ENCODE measurements around the gene MPPED2. TPM values are rescaled to one million over a fixed set of nuclear protein-coding genes. Genes with fewer than 3 reads are reported as not detected.

The MPPED2 gene
- total and polyA plus RNA-seq, 10 of the 15 experiments (the other 5 are each of a cell fraction or from before 2014, with no cell fraction given), result not detected

DNA sequence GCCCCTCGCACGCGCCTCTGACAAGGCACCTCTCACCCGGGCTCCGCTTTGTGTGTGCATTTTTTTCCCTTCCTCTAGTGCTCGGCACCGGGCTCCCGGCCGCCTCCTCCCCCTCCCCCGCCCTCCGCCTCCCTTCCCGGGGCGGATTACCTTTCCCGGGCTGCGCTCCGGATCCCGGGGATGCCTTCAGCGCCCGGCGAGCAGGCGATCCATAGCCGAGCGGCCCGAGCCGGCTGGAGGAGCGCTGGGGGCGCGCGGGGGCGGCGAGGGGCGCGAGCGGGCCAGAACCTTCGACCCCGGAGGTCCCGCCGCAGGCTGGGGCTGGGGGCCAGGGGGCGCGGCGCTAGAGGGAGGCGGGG is 282 bp downstream of the MPPED2 start (continued):
- TF ChIP-seq, protein P1, sequence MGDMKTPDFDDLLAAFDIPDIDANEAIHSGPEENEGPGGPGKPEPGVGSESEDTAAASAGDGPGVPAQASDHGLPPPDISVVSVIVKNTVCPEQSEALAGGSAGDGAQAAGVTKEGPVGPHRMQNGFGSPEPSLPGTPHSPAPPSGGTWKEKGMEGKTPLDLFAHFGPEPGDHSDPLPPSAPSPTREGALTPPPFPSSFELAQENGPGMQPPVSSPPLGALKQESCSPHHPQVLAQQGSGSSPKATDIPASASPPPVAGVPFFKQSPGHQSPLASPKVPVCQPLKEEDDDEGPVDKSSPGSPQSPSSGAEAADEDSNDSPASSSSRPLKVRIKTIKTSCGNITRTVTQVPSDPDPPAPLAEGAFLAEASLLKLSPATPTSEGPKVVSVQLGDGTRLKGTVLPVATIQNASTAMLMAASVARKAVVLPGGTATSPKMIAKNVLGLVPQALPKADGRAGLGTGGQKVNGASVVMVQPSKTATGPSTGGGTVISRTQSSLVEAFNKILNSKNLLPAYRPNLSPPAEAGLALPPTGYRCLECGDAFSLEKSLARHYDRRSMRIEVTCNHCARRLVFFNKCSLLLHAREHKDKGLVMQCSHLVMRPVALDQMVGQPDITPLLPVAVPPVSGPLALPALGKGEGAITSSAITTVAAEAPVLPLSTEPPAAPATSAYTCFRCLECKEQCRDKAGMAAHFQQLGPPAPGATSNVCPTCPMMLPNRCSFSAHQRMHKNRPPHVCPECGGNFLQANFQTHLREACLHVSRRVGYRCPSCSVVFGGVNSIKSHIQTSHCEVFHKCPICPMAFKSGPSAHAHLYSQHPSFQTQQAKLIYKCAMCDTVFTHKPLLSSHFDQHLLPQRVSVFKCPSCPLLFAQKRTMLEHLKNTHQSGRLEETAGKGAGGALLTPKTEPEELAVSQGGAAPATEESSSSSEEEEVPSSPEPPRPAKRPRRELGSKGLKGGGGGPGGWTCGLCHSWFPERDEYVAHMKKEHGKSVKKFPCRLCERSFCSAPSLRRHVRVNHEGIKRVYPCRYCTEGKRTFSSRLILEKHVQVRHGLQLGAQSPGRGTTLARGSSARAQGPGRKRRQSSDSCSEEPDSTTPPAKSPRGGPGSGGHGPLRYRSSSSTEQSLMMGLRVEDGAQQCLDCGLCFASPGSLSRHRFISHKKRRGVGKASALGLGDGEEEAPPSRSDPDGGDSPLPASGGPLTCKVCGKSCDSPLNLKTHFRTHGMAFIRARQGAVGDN (IDR thresholded peaks at IDR 0.05), result no peak
- TF ChIP-seq, protein P2, sequence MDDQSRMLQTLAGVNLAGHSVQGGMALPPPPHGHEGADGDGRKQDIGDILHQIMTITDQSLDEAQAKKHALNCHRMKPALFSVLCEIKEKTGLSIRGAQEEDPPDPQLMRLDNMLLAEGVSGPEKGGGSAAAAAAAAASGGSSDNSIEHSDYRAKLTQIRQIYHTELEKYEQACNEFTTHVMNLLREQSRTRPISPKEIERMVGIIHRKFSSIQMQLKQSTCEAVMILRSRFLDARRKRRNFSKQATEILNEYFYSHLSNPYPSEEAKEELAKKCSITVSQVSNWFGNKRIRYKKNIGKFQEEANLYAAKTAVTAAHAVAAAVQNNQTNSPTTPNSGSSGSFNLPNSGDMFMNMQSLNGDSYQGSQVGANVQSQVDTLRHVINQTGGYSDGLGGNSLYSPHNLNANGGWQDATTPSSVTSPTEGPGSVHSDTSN (IDR thresholded peaks at IDR 0.05; ENCODE audit: insufficient replicate concordance, low read depth, low read length), result no peak
- TF ChIP-seq PML (IDR thresholded peaks at IDR 0.05; ENCODE audit: low read length), result no peak
- TF ChIP-seq RBBP5 (conservative IDR thresholded peaks at IDR 0.05), result no peak
- TF ChIP-seq, protein P3, sequence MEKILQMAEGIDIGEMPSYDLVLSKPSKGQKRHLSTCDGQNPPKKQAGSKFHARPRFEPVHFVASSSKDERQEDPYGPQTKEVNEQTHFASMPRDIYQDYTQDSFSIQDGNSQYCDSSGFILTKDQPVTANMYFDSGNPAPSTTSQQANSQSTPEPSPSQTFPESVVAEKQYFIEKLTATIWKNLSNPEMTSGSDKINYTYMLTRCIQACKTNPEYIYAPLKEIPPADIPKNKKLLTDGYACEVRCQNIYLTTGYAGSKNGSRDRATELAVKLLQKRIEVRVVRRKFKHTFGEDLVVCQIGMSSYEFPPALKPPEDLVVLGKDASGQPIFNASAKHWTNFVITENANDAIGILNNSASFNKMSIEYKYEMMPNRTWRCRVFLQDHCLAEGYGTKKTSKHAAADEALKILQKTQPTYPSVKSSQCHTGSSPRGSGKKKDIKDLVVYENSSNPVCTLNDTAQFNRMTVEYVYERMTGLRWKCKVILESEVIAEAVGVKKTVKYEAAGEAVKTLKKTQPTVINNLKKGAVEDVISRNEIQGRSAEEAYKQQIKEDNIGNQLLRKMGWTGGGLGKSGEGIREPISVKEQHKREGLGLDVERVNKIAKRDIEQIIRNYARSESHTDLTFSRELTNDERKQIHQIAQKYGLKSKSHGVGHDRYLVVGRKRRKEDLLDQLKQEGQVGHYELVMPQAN (conservative IDR thresholded peaks at IDR 0.05), result no peak

All from GM12878 (cell line).